GM23338 (cell line): Measurements from ENCODE around the gene LYPLAL1. TPM values are rescaled to one million over a fixed set of nuclear protein-coding genes. Genes with fewer than 3 reads are reported as not detected.

Experiments
- ATAC-seq: fragments of 200-7000 bp; cut with Tn5 transposase; 3 replicates; pipeline ENCODE4 v1.9.1; 2020
- DNase-seq: peaks from one replicate; pipeline ENCODE4 v3.0.0-alpha.2; 2015; ENCODE audit warnings: low spot score
- H2AFZ ChIP-seq: fragments of 200-600 bp; sonication (generic); 2 replicates; pipeline ENCODE4 v1.8.0; 2016; ENCODE audit warnings: antibody characterized with exemption, mild to moderate bottlenecking, moderate library complexity
- H3F3A ChIP-seq: fragments of 200-600 bp; sonication (generic); replicated peaks from 2 replicates; pipeline ENCODE4 v1.8.0; 2017; ENCODE audit warnings: antibody characterized with exemption, mixed run types, low read depth
- H3K27ac ChIP-seq: fragments of 200-600 bp; sonication (generic); 2 replicates; pipeline ENCODE4 v1.6.1; 2016; ENCODE audit warnings: low read depth
- H3K27me3 ChIP-seq: fragments of 200-600 bp; sonication (generic); 2 replicates; pipeline ENCODE4 v1.8.0; 2016; ENCODE audit warnings: mild to moderate bottlenecking, mixed run types, moderate library complexity; ENCODE audit not compliant: insufficient read depth
- H3K36me3 ChIP-seq: fragments of 200-600 bp; sonication (generic); 2 replicates; pipeline ENCODE4 v1.8.0; 2016; ENCODE audit warnings: mild to moderate bottlenecking; ENCODE audit not compliant: insufficient read depth
- H3K4me1 ChIP-seq: fragments of 200-600 bp; sonication (generic); 2 replicates; pipeline ENCODE4 v1.8.0; 2016; ENCODE audit warnings: mild to moderate bottlenecking, moderate library complexity; ENCODE audit not compliant: insufficient read depth
- H3K4me2 ChIP-seq: fragments of 200-600 bp; sonication (generic); 2 replicates; pipeline ENCODE4 v1.7.1; 2017; ENCODE audit warnings: mixed run types
- H3K4me3 ChIP-seq: fragments of 200-600 bp; sonication (generic); 2 replicates; pipeline ENCODE4 v1.6.1; 2016; ENCODE audit warnings: mixed run types
- H3K79me2 ChIP-seq: fragments of 200-600 bp; sonication (generic); replicated peaks from 2 replicates; pipeline ENCODE4 v1.8.0; 2017; ENCODE audit warnings: mild to moderate bottlenecking; ENCODE audit not compliant: insufficient read depth
- H3K9me2 ChIP-seq: fragments of 200-600 bp; sonication (generic); 2 replicates; pipeline ENCODE4 v1.8.0; 2017; ENCODE audit not compliant: insufficient read depth
- H4K20me1 ChIP-seq: fragments of 200-600 bp; sonication (generic); replicated peaks from 2 replicates; pipeline ENCODE4 v1.8.0; 2017; ENCODE audit warnings: mild to moderate bottlenecking; ENCODE audit not compliant: insufficient read depth
- H3K27ac Mint-ChIP-seq: 2 replicates; pipeline ENCODE4 v1.8.0; 2020; ENCODE audit warnings: inconsistent platforms, mild to moderate bottlenecking, moderate library complexity, mixed read lengths
- H3K27me3 Mint-ChIP-seq: 3 replicates; pipeline ENCODE4 v1.8.0; 2022; ENCODE audit warnings: low read depth, mild to moderate bottlenecking, moderate library complexity, mixed read lengths, inconsistent platforms; ENCODE audit not compliant: insufficient read depth, poor library complexity
- H3K36me3 Mint-ChIP-seq: 3 replicates; pipeline ENCODE4 v1.8.0; 2021; ENCODE audit warnings: low read depth, mild to moderate bottlenecking, inconsistent platforms, moderate library complexity, mixed read lengths
- H3K4me1 Mint-ChIP-seq: 3 replicates; pipeline ENCODE4 v1.8.0; 2020; ENCODE audit warnings: mild to moderate bottlenecking, inconsistent platforms, mixed read lengths
- H3K4me3 Mint-ChIP-seq: 3 replicates; pipeline ENCODE4 v1.8.0; 2021; ENCODE audit warnings: moderate library complexity, mild to moderate bottlenecking, inconsistent platforms, mixed read lengths
- H3K9me3 Mint-ChIP-seq: 3 replicates; pipeline ENCODE4 v1.8.0; 2020; ENCODE audit warnings: moderate library complexity, mild to moderate bottlenecking, inconsistent platforms, mixed read lengths
- CREB1 ChIP-seq: fragments of 250-450 bp; sonication (Bioruptor Pico); IDR thresholded peaks from 2 replicates; pipeline ENCODE4 v1.5.0; 2020; ENCODE audit warnings: low read depth, mild to moderate bottlenecking, moderate library complexity
- EZH2 ChIP-seq: fragments of 200-600 bp; sonication (generic); IDR thresholded peaks from one replicate; pipeline ENCODE4 v1.8.0; 2017; ENCODE audit warnings: antibody characterized with exemption, mild to moderate bottlenecking, low read depth; ENCODE audit not compliant: unreplicated experiment
- EZH2phosphoT487 ChIP-seq: fragments of 200-600 bp; sonication (generic); IDR thresholded peaks from one replicate; pipeline ENCODE4 v1.8.1; 2018; ENCODE audit warnings: antibody characterized with exemption; ENCODE audit not compliant: unreplicated experiment
- JUNB ChIP-seq: IDR thresholded peaks from one replicate; pipeline ENCODE4 v1.6.1; 2016; ENCODE audit warnings: antibody characterized with exemption; ENCODE audit not compliant: unreplicated experiment
- NANOG ChIP-seq: IDR thresholded peaks from 2 replicates; pipeline ENCODE4 v1.6.1; 2016; ENCODE audit warnings: antibody characterized with exemption, borderline replicate concordance
- POLR2AphosphoS5 ChIP-seq: IDR thresholded peaks from 2 replicates; pipeline ENCODE4 v1.6.1; 2016; ENCODE audit warnings: antibody characterized with exemption, low read depth
- STAT1 ChIP-seq: IDR thresholded peaks from one replicate; pipeline ENCODE4 v1.6.1; 2016; ENCODE audit warnings: antibody characterized with exemption; ENCODE audit not compliant: unreplicated experiment
- ZNF114 ChIP-seq: fragments of 250-450 bp; sonication (Bioruptor Pico); IDR thresholded peaks from 2 replicates; pipeline ENCODE4 v1.5.0; 2020; ENCODE audit warnings: mild to moderate bottlenecking, moderate library complexity
- polyA plus RNA-seq: library from polyadenylated mRNA; unstranded; fragments of >200 nt; fragmentation: Nextera tagmentation; extraction: Ambion mirVana; gene quantifications from 2 replicates; pipeline ENCODE4 v1.2.1, GENCODE V29; 2016
- total RNA-seq: library from RNA; depleted of rRNA; stranded (reverse); fragments of >200 nt; shearing (Covaris generic); gene quantifications from 2 replicates; pipeline ENCODE4 v1.2.3, GENCODE V29; 2014
- TF ChIP-seq, protein P1 (sequence below): IDR thresholded peaks from one replicate; pipeline ENCODE4 v1.6.1; 2018; ENCODE audit warnings: antibody characterized with exemption; ENCODE audit not compliant: unreplicated experiment
- TF ChIP-seq, protein P2 (sequence below), 2 experiments: fragments of 200-600 bp in 1 of 2; sonication (generic) in 1 of 2; conservative IDR thresholded peaks; 2 replicates each; pipeline versions ENCODE4 v1.5.1 to v1.6.1; 2016 to 2017; ENCODE audit warnings: antibody characterized with exemption in 2 of 2, low read depth in 2 of 2, mild to moderate bottlenecking in 2 of 2, moderate library complexity in 1 of 2
- TF ChIP-seq, protein P3 (sequence below): IDR thresholded peaks from 2 replicates; pipeline ENCODE4 v1.6.1; 2016; ENCODE audit warnings: antibody characterized with exemption

LYPLAL1 gene
- total and polyA plus RNA-seq, 2 experiments from 2014 or later, result 9.9 to 60.2 TPM

DNA sequence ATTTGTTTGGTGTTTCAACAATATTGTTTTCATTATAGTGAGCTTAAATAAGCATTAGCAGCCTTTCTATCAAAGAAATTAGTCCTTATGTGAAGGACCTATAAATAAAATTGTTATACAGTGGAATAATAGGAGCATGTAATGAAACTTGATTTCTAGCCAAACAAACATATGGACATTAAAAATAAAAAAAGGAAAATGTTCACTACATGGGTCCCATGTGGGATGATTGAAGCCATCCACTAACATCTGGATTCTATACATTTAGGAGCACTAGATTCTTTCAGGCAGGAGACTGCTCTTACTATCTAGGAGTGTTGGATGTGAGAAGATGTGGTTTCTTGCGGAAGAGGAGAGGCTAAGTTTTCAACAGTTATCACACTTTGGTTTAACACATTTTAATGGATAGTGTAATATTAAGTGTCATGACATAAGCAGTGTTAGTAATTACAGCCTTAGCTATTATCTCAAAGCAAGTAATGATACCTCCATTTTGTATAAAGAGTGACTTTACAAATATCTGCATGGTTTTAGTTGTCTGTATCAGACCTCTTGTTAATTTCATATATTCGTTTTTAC, 62.3 kb downstream of the LYPLAL1 start:
- Histone ChIP-seq H3K27me3 (no peaks in the 10 kb centered on the region), H3K4me1 (no peaks in the 10 kb centered on the region), H3K36me3 (no peaks in the 10 kb centered on the region), H3K4me2 (no peak overlapping the region), H3K79me2 (no peaks in the 10 kb centered on the region), H3F3A (no peaks in the 10 kb centered on the region), H3K4me3 (no peak overlapping the region), H3K9me2 (no peaks in the 10 kb centered on the region), H4K20me1 (no peaks in the 10 kb centered on the region), H3K27ac (no peak overlapping the region), H2AFZ (no peak overlapping the region)
- DNase-seq (no peak), ATAC-seq (no peak)
- Mint-ChIP-seq H3K27me3 (no peaks in the 10 kb centered on the region), H3K9me3 (no peaks in the 10 kb centered on the region), H3K4me3 (no peak overlapping the region), H3K27ac (no peak overlapping the region), H3K36me3 (no peaks in the 10 kb centered on the region), H3K4me1 (no peaks in the 10 kb centered on the region)
- TF ChIP-seq, protein P1, sequence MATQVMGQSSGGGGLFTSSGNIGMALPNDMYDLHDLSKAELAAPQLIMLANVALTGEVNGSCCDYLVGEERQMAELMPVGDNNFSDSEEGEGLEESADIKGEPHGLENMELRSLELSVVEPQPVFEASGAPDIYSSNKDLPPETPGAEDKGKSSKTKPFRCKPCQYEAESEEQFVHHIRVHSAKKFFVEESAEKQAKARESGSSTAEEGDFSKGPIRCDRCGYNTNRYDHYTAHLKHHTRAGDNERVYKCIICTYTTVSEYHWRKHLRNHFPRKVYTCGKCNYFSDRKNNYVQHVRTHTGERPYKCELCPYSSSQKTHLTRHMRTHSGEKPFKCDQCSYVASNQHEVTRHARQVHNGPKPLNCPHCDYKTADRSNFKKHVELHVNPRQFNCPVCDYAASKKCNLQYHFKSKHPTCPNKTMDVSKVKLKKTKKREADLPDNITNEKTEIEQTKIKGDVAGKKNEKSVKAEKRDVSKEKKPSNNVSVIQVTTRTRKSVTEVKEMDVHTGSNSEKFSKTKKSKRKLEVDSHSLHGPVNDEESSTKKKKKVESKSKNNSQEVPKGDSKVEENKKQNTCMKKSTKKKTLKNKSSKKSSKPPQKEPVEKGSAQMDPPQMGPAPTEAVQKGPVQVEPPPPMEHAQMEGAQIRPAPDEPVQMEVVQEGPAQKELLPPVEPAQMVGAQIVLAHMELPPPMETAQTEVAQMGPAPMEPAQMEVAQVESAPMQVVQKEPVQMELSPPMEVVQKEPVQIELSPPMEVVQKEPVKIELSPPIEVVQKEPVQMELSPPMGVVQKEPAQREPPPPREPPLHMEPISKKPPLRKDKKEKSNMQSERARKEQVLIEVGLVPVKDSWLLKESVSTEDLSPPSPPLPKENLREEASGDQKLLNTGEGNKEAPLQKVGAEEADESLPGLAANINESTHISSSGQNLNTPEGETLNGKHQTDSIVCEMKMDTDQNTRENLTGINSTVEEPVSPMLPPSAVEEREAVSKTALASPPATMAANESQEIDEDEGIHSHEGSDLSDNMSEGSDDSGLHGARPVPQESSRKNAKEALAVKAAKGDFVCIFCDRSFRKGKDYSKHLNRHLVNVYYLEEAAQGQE, result no peak
- no peak for TF ChIP-seq EZH2
- TF ChIP-seq EZH2phosphoT487, result no peak
- TF ChIP-seq ZNF114 (CRISPR knock-in tag), result no peak
- TF ChIP-seq, protein P2, sequence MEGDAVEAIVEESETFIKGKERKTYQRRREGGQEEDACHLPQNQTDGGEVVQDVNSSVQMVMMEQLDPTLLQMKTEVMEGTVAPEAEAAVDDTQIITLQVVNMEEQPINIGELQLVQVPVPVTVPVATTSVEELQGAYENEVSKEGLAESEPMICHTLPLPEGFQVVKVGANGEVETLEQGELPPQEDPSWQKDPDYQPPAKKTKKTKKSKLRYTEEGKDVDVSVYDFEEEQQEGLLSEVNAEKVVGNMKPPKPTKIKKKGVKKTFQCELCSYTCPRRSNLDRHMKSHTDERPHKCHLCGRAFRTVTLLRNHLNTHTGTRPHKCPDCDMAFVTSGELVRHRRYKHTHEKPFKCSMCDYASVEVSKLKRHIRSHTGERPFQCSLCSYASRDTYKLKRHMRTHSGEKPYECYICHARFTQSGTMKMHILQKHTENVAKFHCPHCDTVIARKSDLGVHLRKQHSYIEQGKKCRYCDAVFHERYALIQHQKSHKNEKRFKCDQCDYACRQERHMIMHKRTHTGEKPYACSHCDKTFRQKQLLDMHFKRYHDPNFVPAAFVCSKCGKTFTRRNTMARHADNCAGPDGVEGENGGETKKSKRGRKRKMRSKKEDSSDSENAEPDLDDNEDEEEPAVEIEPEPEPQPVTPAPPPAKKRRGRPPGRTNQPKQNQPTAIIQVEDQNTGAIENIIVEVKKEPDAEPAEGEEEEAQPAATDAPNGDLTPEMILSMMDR (conservative IDR thresholded peaks at IDR 0.05; ENCODE audit: low read depth in 2 of 2), result no peak

DNA sequence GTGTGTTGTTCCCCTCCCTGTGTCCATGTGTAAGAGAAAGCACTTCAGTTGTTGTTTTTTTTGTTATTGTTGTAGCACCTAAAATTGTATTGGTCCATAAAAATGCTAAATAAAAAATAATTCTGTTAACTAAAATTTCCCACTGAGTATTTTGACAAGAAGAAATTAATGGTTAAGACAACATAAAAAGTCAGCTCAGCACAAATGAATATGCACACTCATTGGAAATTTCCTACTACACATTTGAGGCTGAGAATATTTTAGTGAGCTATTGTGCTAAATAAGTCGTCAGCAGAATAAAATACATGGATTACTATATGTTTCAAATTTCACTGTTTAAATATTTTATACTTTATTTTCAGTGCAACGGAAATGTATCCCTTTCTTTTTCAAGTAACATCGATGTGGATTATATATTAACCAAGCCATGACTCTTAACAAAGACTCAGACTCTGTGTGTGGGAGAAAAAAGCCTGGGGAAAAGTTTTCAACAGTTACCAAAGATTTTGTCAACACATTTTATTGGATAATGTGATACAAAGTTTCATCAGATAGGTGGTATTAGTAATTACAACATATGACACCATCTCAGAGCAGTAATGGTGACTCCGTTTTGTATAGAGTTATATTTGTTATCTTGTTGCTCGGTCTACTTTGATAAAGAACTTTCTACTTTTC, 63.4 kb downstream of the LYPLAL1 start:
- Histone ChIP-seq H3K79me2 (no peaks in the 10 kb centered on the region), H3K36me3 (no peaks in the 10 kb centered on the region), H3K4me3 (no peak overlapping the region), H3K4me2 (no peak overlapping the region), H3K4me1 (no peaks in the 10 kb centered on the region), H2AFZ (no peak overlapping the region), H3F3A (no peaks in the 10 kb centered on the region), H3K27me3 (no peaks in the 10 kb centered on the region), H4K20me1 (no peaks in the 10 kb centered on the region), H3K27ac (no peak overlapping the region), H3K9me2 (no peaks in the 10 kb centered on the region)
- Mint-ChIP-seq H3K27ac (no peak overlapping the region), H3K4me3 (no peak overlapping the region), H3K36me3 (no peaks in the 10 kb centered on the region), H3K4me1 (no peaks in the 10 kb centered on the region), H3K9me3 (no peaks in the 10 kb centered on the region), H3K27me3 (no peaks in the 10 kb centered on the region)
- ATAC-seq (no peak), DNase-seq (no peak)
- TF ChIP-seq NANOG (no peak), CREB1 (CRISPR knock-in tag) (no peak), STAT1 (no peak), POLR2AphosphoS5 (no peak), JUNB (no peak)
- TF ChIP-seq, protein P3, sequence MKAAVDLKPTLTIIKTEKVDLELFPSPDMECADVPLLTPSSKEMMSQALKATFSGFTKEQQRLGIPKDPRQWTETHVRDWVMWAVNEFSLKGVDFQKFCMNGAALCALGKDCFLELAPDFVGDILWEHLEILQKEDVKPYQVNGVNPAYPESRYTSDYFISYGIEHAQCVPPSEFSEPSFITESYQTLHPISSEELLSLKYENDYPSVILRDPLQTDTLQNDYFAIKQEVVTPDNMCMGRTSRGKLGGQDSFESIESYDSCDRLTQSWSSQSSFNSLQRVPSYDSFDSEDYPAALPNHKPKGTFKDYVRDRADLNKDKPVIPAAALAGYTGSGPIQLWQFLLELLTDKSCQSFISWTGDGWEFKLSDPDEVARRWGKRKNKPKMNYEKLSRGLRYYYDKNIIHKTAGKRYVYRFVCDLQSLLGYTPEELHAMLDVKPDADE, result no peak
- TF ChIP-seq, protein P1, result no peak
